GM21717 (cell line): ENCODE data around the gene PLEKHH3.
A peak's percentile ranks its signal among the peaks of the same experiment; 100 is the strongest.

ENCODE experiments used
- ATAC-seq: cut with Tn5 transposase; IDR thresholded peaks from one replicate; pipeline ENCODE4 v1.9.1; 2021; ENCODE audit warnings: mild to moderate bottlenecking, moderate library complexity; ENCODE audit not compliant: unreplicated experiment

The PLEKHH3 gene

DNA sequence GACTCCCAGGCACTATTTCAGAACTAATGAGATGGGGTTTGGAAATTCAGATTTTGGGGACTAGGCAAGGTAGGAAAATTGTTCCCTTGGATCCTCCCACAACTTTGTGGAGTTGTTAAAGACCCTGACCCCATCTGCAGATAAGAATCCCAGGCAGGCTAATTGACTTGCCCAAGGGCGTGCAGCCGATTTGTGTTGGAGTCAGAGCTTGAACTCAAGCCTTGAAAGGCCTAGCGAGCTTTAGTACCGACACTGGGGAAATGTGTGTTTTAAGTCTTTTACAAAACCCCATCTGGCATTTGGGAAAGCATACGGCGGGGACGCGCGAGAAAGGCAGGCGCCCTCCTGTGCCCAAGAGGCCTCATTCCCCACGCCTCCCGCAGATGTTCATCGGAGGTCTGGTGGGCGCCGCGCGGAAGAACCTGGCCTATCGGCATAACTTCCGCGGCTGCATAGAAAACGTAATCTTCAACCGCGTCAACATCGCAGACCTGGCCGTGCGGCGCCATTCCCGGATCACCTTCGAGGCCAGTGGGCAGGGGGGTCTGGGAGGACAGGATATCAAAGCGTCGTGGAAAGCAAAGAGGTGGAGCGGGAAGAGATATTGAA, 9.8 kb upstream of the PLEKHH3 start:
- no peak for ATAC-seq

DNA sequence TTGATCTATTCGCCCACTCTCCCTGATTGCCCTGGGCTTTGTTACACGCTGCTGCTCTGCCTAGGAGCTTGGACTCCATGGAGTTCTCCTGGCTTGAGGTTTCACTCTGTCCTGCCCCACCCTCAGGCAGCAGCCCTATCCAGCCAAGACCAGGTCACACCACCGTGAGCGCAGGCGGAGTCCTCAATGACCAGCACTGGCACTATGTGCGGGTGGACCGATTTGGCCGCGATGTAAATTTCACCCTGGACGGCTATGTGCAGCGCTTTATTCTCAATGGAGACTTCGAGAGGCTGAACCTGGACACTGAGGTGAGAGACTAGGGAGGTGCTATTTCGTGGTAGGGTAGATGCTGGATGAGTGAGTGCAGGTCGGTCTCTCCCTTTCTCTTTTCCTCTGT, 9.0 kb upstream of the PLEKHH3 start:
- ATAC-seq = no peak

DNA sequence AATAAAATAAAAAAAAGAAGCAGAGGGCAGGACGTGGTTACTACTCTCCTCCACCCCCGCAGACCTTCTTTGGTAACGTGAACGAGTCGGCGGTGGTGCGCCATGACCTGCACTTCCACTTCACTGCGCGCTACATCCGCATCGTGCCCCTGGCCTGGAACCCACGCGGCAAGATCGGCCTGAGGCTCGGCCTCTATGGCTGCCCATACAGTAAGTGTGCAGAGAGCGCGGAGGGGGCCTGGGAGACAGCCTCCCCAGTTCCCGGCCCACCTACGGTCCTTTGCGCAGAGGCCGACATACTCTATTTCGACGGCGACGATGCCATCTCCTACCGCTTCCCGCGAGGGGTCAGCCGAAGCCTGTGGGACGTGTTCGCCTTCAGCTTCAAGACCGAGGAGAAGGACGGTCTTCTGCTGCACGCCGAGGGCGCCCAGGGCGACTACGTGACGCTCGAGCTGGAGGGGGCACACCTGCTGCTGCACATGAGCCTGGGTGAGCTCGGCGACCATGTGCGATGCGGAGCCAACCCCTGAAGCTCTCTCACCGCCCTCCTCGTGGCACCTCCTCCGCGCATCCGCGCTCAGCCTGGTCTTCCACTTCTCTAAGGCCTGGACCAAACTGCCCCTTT, 8.2 kb upstream of the PLEKHH3 start:
- ATAC-seq = no peak

DNA sequence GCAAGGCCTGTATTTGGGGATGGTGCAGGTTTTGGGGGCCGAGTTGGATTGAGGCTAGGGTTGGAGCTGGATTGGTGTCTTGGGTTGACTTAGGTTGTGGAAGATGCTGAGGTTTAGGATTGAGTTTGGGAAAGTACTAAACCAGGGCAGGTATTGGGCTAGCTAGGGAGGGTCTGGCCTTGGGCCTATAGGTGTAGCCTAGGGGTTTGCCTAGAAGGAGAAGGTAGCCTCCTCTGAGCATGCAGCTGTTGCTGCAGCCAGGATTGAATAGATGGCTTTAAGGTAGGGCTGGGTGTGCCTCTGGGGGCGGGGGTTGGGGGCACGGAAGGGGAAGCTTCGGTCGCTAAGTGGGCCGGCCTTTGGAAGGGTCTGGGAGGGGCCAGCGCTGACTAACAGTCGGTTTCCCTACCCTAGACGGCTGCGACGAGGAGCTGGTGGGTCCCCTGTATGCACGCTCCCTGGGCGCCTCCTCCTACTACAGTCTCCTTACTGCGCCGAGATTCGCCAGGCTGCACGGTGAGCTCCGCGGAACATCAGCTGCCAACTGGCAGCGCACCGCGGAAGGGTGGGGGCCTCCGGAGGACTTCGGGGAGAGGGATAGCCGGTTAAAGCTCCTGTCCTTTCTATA, 6.7 kb upstream of the PLEKHH3 start:
- no peak for ATAC-seq

DNA sequence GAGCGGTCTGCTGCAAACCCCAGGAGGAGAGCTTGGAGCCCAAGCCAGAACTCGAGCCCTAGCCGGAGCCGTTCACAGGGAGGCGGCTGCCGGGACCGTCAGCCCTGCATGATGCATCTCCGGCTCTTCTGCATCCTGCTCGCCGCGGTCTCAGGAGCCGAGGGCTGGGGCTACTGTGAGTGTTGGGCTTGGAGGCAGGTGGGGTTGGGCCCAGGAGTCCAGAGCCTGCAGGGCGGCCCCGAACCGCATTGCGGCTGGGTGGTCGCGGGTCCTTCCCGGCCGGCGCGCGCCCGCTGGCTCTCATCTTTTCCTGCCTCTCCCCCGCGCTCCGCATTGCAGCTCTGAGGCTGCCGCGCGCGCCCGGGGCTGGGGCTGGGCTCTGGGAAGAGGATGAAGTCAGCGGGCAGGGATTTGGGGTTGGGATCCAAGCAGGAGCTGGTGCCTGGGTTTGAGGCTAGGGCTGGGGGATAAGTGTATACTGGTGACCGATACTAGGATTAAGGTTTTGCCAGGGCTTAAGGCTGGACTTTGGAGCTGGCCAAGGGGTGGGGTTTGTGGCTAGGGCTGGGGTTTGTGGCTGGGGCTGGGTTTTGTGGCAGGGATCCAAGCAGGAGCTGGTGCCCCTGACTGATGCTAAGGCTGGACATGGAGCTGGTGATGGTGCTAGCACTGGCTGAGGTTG, 6.1 kb upstream of the PLEKHH3 start:
- ATAC-seq = no peak

DNA sequence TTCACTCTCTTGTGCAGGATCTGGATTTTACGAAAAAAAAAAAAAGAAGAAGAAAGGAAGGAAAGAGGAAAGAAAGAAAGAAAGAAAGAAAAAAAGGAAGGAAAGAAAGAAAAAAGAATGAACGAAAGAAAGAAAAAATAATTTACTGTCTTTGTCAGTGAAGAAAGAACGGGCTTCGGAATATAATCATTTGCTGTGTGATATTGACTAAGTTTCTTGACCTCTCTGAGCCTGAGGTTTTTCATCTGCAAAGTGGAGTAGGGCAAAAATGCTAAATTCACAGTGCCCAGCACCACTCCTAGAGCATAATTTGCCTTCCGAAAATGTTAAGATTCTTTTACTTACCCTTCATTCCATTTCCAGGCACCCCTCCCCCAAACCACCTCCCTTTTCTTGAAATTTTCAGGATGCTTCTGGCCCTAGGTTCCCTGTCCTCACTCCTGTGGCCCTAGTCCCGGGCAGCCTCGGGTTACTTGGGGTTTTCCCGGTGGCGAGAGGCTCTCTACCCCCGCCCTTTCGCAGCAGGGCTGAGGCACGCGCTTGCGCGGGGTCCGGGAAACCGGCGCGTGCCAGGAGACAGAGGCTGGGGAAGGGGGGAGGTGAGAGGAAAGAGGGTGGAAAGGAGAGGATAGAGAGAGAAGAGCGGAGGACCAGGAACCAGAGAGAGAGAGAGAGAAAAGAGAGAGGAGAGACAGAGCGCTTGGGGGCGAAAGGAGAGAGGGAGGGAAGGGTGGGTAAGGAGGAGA, 5.4 kb upstream of the PLEKHH3 start, which contains the start of gene CNTNAP1:
Gene CNTNAP1 (plus strand): TSS at position 556 of the 746 bp plus-strand sequence. CDS start 299 bp downstream, outside the sequence.
- no peak for ATAC-seq

DNA sequence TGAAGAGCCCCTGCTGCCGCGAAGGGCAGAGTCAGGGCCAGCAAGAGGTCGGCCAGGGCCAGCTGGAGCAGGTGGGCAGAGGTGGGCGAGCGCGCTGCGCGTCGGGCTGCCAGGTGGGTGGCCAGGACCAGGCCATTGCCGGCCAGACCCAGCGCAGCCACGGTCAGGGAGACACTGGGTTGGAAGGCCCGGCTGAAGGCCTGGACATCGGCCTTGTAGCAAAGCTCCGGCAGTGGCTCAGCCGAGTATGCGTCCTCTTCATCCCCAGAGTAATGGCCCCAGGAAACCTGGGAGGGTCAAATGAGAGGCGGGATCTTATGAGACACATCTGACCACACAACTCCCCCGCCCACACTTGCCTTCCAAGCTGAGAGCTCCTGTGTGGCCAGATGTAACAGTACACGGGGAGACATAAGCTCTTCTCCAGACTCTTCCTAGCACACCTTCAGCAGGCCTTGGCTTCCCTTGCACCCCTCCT, 3.6 kb upstream of the PLEKHH3 start:
- ATAC-seq = no peak

DNA sequence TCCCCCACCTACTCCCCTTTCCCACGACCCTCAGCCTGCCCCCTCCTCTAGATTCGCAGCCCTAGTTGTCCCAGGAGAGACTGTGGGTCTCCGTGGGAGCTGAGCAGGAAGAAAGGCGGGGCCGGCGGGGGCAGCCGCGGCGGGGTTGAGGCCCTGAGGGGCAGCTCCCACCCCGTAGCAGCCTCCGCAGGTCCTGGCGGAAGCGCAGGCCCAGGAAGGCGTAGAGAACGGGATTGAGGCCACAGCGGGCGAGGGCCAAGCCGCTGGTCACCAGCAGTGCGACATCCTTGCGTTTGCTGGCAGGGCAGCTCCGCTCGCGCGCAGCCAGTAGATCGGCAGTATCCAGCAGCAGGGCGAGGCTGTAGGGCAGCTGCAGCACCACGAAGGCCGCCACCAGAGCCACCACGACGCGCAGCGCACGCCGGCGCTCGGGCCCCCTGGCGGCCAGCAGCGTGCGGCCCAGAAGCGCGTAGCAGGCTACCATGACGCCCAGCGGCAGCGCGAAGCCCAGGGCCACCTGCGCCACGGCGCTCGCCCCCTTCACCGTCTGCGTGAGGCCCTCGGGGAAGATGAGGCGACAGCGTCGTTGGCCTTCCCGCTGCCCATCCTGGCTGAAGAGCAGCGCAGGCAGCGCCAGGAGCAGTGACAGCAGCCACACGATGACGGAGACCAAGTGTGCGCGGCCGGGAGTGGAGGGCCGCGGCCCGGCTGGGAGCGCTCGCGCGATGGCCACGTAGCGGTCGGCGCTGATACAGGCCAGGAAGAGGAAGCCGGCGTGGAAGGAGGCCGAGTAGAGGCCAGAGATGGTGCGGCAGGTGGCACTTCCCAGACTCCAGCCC, 2.9 kb upstream of the PLEKHH3 start:
- ATAC-seq = no peak

DNA sequence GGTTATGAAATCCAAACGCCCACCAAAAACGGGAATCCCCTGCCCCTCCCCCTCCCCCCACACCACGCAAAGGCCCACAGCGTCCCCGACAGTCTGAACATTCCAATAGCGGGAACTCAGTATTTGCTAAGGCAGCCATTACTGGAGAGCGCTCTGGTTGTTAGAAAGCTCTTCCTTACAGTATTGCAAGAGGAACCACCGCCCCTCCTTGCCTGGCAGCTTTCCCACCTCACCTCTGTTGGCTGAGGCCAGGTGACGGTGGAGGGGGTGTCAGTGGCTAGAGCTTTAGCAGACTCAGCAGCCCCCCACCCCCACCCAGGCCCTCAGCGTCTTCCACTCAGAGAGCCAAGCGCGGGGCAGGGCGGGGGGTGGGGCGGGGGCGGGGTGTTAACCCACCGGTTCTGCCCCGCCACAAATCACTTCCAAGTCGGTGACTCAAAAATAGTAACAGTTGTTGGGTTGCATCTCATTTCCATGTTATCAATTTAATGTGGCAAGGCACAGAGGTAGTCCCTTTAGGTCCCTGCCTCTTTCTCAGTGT, 2.2 kb upstream of the PLEKHH3 start:
- ATAC-seq = no peak

DNA sequence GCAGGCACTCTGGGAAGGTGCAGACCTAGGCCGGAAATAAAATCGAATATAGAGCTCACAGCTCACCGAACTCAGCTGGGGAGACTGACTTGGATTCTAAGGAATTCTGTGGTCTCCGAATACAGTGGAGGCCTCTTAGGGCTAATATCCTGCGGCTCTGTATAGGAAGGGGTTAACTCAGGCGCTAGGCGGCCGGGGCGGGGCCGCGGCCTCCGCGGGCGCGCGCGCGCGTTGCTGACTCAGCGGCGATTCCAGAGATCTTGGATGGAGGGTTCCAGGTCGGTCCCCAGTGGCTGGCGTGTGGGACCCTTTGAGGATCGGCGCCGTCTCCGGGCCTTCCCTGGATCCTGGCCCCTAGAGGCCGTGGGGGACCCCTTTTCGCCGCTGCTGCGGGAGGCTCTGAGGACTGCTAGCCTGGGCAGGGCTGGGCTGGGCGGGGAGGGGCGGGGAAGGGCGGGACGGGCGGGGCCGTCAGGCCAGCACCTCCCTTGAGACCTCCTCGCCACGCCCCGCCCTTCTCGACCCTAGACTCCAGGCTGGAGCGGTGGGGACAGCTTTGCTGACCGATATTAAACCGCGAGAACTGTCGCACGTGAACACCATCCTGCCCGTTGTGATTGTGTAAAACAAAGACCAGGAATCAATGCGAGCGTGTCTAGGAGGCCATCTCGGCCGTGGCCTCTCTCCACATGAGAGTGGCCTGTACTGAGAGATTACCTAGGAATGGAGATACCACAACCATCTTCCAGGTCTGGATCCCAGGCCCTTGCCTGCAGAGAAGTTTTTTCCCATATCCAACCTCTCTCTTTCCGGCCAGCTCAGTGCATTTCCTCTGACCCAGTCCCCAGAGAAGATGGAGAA, 1.4 kb upstream of the PLEKHH3 start:
- no peak for ATAC-seq

DNA sequence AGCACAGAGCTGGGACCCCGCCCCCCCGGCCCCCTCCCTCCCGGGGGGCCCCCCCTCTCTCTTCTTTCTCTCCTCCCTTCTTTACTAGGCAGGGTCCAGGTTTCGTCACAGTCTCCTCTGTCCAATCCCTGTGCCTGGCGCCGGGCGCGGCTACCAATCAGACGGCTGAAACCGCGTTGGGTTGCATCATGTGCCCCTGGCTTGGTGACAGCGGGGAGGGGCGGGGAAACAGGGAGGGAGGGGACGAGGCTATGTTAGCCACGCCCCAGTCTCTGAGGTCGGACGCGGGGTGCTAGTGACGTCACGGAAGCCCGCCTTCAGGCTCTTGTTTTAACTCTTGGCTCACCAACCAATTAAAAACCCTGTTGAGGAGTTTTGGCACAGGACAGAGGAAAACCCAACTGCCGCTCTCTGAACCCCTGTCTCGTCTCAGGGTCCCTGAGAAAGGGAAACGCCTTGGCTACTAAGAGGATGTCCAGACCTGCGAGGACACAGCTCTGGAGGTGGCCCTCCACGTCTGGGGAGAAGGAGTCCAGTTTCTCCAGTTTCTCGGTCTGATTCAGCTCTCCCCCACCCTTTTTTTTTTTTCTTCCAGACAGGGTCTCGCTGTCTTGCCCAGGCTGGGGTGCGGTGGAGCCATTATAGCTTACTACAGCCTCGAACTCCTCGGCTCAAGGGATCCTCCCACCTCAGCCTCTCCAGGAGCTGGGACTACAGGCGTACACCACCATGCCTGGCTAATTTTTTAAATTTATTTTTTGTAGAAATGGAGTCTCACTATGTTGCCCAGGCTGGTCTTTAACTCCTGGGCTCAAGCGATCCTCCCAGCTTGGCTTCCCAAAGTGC, 441 bp upstream of the PLEKHH3 start:
- peak; percentile 45 for ATAC-seq

DNA sequence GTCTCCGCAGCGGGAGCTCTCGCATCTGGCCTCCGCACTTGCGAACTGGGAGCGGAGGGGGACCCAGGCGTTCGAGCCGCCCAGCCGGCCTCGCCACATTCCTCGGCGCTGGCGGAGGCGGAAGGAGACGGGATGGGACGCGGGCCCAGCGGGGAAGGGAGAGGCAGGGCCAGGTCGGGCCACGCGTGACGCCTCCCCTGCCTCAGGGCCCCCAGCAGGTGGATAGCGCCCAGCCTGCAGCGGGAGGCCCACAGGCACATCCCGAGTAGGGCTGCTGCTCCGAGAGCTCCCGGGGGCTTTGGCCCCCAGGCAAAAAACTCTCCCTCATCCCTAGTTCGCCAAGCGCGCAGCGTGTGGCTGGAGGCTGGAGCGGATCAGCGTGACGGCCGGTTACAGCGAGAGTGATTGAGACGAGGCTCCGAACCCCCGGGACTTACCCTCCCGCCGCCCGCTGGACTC, 800 bp downstream of the PLEKHH3 start:
- no peak for ATAC-seq

DNA sequence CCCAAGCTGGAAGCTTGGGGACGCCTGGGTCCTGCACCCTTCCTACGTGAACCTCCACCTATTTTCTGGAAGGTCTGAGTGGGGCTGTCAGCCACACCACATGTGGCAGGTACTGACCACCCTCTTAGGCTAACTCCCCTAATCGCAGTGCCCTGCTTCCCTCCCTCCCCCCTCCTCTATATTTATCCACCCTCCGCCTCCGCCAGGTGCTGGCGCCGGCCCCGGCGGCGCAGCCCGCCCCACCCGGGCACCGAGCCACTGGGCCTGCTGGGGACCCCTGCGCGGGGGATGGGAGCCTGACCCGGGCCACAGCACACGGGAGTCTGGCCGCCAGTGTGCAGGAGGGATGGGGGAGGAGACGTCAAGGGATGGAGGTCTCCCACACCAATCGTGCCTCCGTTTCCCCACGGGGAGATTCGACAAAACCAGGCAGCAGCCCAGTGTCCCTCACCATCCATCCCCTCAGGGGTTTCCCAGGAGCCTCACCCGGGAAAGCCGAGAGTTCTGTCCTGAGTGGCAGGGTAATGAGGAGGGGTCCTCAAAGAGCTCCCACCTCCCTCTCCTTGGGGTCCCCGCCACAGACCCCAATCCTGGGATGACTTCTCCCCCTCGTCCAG, 1.3 kb downstream of the PLEKHH3 start:
- ATAC-seq = no peak

DNA sequence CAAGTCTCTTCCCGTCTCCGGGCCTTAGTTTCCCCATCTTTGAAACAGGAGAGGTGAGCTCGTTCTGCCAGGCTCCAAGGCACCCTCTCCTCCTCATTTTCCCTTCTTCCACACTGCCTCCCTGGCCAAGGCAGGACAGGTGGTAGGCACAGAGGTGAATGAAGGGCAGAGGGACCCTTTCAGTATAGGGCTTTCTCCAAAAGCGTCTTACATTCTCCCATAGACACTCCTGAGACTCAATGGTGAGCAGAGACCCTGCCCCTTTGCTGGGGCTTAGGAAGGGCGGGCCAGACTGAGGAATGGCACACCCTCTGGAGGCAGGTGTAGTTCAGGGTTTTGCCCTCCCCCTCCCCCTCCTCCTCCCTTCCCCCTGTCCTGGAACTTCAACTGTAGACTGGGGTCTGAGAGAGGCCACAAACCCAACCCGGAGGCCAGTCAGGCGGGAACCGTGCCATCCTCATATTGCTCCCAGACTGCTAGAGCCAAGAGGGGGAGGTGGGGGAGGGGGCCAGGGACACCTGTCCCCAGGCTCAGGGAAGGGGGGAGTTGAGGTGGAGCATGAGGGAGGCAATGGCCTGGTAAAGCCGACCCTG, 1.9 kb downstream of the PLEKHH3 start:
- no peak for ATAC-seq

DNA sequence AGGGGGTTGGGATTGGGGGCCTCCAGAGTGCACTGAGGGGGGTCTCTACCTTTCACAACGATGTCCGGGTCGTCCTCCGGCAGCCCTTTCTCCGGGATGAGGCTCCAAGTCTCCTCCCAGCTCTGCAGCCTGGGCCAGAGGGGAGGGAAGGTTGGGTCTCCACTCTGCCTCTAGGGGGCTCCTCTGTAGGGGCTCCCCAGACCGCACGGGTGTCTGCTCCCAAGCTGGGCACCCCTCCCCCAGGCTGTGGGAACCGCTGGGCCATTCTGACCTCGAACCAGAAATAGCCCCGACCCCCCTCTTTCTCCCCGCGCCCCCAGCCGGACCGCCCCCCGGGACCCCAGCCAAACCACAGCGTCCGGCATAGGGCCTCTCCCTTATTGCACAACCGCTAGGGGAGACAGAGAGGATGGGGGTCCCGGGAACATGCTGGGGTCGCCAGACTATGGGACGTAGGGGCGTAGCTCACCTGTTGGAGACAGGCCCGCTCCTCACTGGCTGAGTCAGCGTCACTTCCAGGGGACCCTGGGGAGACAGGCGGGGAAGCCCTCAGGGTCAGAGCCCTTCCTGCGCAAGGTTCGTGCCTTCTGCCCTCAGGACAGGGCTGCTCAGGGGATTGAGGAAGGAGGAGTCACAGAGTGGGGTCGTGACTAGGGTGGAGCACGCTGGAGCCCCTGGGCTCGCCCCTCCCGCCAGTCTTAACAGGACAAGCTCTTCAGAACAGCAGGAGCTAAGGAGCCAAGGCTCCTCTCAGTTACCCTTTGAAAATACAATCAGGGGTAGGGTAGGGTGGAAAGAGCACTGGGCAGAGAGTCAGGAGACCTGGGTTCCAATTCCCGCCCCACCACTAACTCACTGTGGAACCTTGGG, 2.7 kb downstream of the PLEKHH3 start:
- no peak for ATAC-seq

DNA sequence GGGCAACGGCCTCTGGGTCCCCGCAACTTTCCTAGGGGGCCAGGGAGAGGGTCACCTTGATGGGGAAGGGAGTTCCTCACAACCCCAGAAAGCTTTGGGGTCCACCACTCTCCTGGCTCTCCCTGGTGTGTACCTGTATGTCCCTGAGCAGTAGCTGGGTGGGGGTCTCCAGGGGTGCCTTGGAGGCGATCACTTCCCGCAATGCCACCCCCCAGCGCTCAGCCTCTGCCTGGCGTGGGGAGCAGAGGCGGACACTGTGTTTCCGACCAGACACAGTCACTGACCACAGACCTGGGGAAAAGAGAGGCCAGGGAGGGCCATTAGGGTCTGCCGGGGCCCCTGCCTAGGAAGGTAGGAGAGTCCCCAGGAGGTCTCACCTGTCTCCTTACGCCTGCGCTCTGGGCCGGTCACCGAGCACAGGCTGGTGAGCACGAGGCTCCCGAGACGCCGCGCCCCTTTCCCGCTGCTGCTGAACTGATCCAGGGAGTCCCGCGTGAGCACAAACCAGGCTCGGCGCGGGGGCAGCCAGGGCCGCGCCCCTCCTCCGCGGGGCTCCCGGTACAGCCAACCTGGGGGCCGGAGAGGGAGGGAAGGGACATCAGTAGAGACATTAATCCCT, 3.4 kb downstream of the PLEKHH3 start:
- ATAC-seq = no peak
